GF-D8 (cell line): Measurements from ENCODE around the gene RGS7.
"Not testable (repeated sequence)": the region's sequence is repeated elsewhere in the genome, so short reads cannot be mapped to it uniquely, and the experiment has no call there.

Experiments used
- DNase-seq: peaks from one replicate; lab custom pipeline; 2025; lab: John Stamatoyannopoulos, UW

The RGS7 gene

DNA sequence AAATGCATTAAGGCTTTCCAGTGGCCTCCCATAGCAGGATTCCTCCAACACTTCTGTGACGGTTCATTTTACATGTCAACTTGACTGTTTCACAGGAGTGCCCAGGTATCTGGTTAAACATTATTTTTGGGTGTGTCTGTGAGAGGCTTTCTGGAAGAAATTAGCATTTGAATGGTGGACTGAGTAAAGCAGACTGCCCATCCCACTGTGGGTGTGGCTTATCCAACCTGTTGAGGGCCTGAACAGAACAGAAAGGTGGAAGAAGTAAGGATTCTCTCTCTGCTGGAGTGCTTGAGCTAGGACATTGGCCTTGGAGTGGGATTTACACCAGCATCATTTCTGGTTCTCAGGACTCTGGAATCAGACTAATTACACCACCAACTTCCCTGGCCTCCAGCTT is 85.6 kb downstream of the RGS7 start:
- DNase-seq, result no peak

DNA sequence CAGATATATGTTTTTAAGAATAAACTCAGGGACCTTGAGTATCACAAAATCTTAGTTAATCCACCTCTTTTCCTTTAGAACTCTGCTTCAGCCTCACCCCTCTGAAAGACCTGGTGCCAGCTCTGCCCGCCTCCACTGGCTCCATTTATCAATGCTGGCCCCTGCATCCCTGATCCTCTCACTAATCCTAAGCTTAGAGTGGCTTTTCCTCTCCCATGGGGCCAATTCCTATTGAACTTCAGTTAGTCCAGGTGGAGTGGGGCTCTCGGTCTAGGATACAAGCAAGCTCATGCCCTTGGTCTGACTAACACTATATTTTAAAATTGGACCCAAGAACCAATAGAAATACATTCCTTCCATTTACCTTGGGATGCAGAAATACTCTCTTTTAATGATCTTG is 87.0 kb downstream of the RGS7 start:
- no peak for DNase-seq

DNA sequence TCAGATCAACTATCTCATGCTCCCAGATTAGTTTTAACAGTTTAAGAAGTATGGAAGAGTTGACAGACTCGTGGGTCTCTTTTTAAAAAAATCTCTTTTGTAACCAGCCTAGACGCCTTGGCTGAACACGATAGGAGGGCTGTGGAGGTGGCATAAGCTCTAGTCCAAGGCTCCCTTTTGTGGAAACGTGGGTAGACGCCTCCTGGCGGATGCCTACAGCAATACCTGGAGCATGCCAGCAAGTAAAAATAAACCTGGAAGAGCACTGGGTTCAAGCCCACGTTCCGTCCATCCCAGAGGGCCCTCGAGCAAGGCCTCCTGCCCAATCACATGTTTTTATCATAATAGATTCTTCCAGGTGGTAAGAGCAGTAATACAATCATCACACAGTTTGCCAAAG is 87.9 kb downstream of the RGS7 start:
- no peak for DNase-seq

- no peak for DNase-seq
Measured at GRCh38 chr1:241266121-241266520, 90.9 kb downstream of the RGS7 start.

DNA sequence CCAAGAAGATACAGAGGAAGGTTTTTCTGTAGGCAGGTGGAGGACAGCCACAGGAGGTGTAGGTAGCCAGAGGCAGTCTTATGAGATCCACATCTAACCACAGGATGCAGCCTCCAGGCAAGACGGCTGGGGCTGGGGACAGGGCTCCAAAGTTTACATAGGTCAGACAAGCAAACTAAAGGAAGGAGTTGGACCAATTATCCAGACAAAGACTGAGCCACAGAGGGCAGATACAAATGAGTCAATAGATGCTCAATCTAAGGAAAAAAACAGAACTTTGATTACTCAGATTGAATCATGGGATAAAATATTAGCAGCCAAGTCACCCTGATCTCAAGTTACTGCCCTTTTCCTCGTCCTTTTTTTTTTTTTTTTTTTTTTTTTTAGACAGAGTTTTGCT is 91.6 kb downstream of the RGS7 start:
- DNase-seq, result no peak

GRCh38 chr1:241263346-241263745 is 93.7 kb downstream of the RGS7 start:
- DNase-seq, result no peak

- no peak for DNase-seq
Measured at GRCh38 chr1:241253471-241253870, 103.5 kb downstream of the RGS7 start.

DNA sequence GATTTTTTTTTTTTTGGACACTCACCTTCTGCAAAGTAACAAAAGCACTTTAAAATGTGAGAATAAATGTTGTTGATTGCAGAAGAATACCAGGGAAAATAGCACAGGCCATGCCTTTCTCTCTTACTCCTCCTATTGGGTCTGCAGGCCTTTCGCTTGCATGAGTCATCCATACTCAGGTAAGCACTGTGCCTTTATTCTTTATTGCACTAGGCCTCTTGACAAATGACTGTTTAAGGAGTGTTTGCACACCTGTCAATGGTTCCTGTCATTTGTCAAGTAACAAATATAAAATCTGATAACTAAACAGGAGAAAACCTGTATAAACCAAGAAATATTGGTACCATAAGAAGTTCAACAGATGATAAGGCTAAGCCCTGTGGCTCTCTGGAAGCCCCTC is 106.5 kb downstream of the RGS7 start:
- no peak for DNase-seq

DNA sequence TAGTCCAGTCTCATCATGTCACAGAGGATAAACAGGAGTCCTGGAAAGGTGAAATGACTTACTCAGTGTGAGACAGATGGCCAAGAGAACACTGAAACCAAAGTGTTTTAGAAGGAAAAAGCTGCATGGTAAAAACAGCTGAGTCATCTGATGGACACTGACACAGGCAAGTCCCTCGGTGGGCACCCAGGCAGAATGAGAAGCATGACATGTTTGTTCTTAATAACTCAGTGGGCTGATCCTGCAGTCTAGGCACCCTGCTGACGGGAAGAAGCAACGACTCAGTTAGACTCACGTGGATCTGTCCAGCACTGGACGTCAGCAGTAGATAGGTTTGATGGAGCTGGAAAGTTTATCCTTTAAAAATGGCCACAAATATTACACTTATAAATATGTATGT is 116.9 kb downstream of the RGS7 start:
- DNase-seq, result no peak

DNA sequence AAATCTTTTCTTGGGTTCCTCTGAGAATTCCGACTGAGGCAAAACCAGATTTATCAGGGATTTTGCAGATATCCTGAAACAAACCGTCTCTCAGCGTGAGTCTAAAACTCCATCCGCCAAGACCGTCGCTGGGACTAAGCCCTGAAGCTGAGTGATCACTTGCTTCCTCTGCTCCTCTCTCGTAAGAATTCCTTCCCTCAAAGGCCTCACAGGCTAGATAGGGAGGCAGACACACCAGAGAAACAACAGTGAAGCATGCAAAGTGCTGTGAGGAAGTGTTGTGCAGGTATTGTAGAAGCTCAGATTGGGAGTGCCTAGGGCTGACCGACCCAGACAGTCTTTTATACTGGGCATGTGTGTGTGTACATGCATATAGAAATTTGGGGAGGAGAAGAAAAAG is 119.1 kb downstream of the RGS7 start:
- DNase-seq, result no peak

DNA sequence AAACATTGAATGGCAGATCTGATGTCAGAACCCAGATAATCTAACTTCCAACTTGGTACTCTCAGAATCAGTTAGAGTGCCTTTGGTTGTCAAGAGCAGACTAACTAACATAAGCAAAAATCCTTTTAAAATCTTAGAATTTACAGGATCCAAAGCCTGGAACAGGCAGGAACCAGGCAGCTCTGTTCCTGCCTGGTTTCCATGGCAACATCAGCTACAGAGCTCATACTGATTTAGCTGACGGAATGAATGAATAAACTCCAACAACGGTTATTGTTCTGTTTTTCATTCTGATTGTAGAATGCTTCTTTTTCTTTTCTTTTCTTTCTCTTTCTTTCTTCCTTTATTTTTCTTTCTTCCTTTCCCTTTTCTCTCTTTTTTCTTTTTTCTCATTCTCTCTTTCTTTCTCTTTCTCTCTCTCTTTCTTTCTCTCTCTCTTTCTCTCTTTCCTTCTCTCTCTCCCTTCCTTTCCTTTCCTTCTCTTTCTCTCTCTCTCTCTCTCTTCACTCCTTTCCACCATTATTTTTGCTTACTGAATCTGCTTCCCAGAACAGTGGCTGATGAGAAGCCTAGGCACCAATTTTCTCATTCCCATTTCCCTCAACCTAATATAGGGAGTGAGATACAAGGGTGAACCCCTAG is 121.6 kb downstream of the RGS7 start:
- DNase-seq, result no peak

- DNase-seq, result no peak
Measured at GRCh38 chr1:241229711-241230110, 127.3 kb downstream of the RGS7 start.

GRCh38 chr1:241229216-241229615 is 127.8 kb downstream of the RGS7 start:
- no peak for DNase-seq

DNA sequence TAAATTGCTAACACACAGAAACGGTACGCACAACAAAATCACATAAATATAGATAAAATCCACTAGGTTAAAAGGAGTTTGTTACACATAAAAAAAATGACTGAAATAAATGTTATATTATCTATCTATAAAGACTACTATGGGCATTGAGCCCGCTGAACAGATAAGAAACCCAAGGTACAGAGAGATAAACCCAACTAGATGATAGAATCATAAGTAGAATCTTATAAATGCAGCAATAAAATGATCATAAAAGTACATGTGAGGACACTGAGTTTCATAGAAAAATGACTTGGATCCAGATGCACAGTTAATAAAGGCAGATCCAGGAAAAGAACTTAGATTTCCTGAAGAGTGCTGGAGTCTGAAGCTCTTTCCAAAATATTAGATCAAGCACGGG is 128.7 kb downstream of the RGS7 start:
- no peak for DNase-seq

DNA sequence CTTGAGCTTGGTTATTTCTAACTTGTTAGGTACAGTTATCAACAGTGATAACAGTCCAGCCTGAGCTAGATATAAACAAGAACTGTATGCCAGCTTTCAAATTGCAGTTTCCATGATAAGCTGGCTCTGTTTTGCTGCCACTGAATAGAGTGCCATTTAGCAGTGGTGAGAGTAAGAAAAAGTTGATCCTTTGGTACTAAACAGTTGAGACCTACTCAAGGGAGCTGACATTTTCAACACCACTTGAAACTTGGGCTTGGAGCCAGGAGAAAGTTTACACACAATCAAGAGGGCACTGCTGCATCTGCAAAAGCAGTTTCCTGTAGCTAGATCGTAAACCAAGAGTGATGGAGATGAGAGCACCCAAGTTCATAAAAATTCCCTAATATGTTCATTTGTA is 131.3 kb downstream of the RGS7 start:
- no peak for DNase-seq

GRCh38 chr1:241224189-241224588 is 132.8 kb downstream of the RGS7 start:
- not testable (repeated sequence) for DNase-seq

DNA sequence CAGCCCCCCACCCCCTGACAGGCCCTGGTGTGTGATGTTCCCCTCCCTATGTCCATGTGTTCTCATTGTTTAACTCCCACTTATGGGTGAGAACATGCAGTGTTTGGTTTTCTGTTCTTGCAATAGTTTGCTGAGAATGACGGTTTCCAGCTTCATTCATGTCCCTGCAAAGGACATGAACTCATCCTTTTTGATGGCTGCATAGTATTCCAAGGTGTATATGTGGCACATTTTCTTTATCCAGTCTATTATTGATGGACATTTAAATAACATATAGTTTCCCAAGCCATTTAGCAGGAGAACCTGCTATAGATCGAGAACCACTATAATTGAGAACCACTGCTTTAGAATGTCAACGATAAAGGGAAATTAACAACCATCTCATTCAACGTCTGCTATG is 134.2 kb downstream of the RGS7 start:
- DNase-seq, result not testable (repeated sequence)

DNA sequence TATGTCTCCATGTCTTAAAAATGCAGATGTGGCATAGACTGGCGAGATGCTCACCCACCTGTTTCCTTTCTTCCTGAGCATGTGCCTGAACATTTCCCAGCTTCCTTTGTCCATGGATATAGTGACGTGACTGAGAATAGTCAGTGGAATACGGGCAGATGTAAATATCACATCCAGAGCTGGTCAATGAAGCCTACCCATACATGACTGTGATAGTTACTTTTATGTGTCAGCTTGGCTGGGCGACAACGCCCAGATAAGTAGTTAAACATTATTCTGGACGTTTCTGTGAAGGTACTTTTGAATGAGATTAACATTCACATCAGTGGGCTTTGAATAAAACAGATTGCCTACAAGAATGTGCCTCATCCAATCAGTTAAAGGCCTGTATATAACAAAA is 135.7 kb downstream of the RGS7 start:
- no peak for DNase-seq

DNA sequence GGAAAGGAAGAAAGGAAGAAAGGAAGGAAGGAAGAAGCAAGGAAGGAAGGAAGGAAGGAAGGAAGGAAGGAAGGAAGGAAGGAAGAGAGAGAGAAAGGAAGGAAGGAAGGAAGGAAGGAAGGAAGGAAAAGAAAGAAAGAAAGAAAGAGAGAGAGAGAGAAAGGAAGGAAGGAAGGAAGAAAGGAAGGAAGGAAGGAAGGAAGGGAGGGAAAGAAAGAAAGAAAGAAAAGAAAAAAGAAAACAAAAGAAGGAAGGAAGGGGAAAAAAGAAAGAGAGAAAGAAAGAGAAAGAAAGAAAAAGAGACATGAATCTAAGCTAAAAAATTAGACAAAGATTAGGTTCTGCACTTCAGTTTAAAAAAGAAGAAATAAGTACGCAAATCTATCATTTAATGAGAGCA is 136.1 kb downstream of the RGS7 start:
- DNase-seq, result not testable (repeated sequence)

DNA sequence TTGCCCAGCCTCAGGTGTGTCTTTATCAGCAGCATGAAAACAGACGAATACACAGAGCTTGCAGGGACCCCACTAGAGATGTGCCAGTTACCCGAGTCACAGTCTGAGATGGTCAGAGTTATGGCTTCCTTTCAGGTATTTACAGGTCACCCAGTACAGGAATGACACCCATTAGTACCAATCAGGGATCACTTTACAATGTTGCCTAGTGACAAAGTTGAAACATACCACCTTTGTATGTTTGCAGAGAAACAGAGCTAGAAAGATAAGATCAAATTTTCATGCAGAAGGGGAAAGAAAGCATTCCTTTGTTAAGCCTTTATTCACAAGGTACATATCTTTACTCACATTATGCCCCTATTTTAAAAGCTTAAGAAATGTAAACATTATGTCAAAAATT is 137.6 kb downstream of the RGS7 start:
- DNase-seq, result no peak

DNA sequence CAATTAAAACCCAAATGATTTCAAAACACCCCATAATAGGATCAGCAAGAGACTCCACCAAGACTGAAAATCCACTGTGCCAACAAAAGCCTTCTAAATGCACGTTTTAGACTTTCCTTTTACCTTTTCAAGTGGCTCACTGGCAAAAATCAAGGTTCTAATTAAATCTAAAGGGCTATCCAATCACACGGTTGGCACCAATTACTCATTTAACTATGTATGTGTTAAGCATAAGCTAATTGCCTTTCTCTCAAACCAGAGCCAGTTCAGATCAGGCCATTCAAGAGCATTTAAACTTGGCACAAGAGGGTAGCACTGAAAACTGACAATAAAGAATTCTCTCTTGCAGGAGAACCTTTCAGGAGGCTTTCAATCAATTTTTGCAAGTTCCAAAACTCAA is 139.5 kb downstream of the RGS7 start:
- no peak for DNase-seq

DNA sequence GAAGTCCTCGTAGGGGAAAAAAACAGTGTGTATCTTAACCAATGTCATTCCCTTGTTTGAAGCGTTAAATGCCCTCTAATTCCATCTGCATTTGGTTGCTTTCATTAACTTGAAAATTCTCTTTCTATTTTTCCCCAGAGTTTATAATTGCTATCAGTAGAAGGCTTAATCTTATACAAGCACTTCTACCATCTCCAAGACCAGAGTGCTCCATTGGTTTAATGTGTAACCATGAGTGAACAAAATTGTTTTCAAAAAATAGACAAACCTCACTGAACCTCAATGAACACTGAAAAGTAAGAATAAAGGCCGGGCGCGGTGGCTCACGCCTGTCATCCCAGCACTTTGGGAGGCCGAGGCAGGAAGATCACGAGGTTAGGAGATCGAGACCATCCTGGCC is 141.3 kb downstream of the RGS7 start:
- no peak for DNase-seq

- DNase-seq, result no peak
Measured at GRCh38 chr1:241215203-241215602, 141.8 kb downstream of the RGS7 start.

GRCh38 chr1:241213139-241213538 is 143.9 kb downstream of the RGS7 start:
- DNase-seq, result no peak

DNA sequence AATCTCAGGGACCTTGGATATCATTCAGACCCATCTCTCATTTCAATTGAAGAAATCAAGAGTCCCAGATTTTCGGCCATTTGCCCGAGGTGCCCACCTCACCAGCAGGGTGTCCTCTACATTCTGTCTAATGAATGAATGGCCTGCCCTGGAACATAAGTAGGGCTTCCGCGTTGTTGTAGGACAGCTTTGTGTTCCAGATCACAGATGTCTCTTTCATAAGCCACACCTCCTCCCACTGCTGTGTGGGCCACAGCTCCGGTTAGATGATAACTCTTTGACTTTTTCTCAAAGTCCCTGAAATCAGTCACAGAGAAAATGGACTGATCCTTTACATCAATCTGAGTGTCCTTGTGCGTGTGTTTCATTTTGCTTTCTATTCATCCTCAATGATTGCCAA is 144.4 kb downstream of the RGS7 start:
- DNase-seq, result no peak
